ENCODE data around the gene ITGAD.

GRCh38 chr16:31371619-31372484 lies 21.3 kb upstream of the ITGAD start:
- TF ChIP-seq CTCF (IDR thresholded peaks at IDR 0.05; ENCODE audit: insufficient read depth, low read length, poor library complexity, severe bottlenecking), result no peak
- TF ChIP-seq EZH2phosphoT487 (conservative IDR thresholded peaks at IDR 0.05; ENCODE audit: low read length), result no peak
